DMS53 treated with DMSO at 0.1 percent for 48 hours (cell line): Measurements from ENCODE around the gene BAIAP2.

ENCODE experiments used
- DNase-seq: peaks from one replicate; lab custom pipeline; 2025; ENCODE audit not compliant: unreplicated experiment; lab: John Stamatoyannopoulos, UW

BAIAP2 gene

DNA sequence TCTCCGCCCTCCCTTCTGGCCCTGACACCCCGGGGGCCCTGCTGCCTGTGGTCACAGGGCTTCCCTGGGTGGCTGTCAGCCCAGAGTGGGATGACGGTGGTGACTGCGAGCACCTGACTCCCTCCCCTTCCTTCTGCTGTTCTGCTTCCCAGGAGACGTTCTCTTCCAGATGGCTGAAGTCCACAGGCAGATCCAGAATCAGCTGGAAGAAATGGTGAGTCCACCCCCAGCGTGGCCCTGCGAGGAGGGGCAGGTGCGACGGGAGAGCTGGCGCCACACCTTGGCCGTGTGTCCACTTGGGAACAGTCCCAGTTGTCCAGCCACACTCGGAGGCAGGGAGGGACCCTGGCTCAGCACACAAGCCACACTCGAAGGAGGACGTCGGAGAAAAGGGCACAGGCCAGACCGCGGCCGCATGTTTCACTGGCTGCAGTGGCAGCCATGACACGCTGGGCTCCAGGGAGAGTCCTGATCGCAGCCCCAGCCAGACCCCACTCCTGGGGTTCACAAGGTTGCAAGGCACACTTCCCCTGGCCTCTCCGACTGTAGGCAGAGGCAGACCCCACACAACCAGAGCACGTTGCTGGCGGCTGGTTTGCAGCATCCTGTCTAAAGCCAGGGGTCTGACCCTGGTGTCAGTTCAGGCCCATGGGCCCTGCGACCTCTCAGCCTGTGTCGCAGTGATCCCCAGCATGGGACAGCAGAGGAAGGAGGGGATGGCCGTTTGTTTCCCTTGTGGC, 49.9 kb downstream of the BAIAP2 start:
- DNase-seq = no peak

DNA sequence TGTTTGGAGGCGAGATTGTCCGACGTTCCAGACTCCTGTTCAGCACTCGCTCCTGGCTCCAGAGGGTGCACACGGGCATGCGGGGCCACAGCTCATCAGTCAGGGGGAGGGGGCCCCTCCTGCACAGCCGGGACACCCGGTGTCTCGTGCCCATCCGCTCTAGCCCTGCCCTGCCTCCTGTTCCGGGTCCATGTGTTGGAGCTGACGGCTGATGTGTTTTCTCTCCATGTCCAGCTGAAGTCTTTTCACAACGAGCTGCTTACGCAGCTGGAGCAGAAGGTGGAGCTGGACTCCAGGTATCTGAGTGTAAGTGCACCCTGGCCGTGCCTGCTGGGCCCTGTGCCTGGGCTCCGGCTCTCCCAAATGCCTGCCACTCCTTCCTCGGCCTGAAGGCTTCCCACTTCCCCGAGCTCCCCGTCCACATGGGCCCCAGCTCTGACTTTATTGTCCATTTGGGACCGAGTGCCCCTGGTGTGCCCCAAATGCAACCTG, 50.5 kb downstream of the BAIAP2 start:
- DNase-seq = no peak

DNA sequence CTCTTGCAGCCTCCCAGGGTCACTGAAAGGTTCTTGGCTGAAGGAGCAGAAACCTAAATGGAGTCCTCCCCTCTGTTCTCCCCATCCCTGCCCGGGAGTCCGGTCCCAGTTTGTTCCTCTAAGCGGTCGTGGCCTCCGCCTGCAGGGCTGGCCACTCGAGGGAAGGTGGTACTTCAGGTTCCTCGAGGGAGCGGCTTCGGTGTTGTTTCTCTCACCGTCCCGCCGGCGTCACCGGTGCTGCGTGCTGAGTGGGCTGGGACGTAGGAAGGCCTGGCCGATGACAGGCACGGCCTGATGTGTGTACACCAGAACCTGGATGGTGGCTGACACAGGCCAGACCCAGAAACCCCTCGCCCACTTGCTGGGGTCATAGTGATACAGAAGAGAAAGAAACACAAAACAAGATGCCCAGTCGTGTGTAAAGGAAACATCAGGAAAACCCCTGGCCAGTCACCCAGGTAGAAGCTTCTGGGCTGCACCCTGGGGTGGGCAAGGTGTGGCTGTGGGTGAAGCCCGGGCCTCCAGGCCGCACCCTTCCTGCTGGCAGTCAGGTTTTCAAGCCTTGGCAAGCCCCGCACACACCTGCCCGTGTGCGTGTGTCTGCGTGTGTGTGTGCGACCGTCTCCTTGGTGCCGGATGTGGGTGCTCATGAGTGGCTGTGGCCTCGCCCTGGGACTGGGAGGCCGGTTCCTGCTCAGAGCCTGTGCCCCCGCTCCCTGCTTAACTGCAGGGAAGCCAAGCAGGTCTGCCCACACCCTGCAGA, 52.0 kb downstream of the BAIAP2 start:
- DNase-seq = no peak

DNA sequence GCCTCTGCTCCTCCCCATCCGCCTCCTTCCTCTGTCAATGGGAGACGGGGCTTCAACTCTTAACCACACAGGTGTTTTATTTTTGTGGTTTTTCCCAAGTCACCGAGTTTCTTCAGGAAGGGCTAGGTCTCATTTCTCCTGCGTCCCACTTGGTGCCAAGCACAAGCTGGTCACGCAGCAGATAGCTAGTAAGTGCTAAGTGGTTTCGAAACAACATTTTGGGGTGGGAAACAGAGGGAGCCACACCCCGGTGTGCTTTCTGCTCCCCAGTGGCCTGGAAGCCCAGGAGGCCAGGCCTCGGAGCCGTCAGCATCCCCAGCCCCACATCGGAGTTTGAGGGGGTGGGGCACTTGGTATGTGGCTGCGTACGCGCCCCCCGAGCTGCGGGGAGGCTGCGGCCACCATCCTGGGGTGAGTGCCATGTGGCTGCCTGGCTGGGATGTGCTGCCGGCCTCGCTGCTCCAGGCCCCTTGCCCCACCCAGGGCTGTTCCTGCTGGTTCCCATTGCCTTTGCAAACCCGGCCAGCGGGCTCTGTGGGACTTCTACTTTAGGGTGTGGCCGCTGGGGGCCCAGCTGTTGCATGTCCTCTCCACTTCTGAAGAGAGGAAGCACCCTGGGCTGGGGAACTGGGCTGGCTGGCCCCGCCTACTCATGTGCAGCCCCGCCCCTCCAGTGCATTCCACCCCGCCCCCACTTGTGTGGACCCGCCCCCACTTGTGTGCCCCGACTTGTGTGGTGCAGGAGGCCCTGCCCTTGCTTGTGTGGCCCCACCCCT, 55.6 kb downstream of the BAIAP2 start:
- no peak for DNase-seq

DNA sequence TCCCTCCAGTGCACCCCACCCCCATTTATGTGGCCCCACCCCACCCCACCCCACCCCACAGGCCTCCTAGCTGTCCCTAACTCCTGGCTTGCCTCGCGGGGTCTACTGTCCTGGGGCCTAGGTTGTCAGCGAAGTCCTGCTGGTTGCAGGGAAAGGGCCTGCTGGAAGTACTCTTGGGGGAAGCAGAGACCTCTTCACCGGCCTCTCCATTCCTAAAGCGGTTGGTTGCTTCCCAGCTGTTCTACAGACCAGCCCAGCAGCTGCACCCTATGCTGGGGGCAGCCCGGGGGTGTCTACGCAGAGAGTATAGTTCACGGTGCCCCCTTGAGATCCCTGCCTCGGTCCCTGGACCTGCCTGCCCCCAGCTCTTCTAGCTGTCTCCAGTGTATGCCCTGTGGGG, 56.2 kb downstream of the BAIAP2 start:
- DNase-seq = no peak

DNA sequence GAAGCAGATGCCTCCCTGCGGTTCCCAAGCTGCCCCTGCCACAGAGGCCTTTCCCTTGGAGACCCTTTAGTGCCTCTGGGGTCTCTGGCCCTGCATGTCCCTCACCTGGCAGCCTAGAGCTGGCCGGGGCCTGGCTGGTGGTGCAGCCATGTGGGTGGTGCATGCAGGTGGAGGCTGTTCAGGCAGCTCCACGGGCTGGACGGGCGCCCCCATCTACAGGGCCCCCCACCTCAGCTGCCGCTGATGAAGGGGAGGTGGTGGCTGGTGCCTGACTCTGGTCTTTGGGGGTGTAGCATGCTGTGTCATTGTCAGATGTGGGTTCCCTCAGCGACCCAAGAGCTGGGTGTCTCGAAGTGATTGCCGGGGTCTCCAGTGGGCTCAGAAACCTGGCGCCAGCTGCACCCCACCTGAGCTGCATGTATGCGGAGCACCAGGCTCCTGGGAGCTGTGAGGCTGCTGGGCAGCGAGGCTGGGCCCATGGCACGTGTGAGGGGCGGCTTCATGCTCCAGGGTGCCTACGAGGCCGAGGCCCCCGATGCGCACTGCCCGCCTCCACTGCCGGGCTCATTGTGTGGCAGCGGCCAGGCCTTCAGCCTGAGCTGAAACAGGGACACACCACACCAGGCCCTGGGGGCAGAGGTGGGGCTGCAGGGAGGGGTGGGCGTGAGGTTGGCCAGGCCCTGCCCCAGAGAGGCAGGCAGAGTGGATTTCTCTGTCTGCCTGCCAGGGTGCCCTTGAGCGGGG, 57.0 kb downstream of the BAIAP2 start:
- no peak for DNase-seq

DNA sequence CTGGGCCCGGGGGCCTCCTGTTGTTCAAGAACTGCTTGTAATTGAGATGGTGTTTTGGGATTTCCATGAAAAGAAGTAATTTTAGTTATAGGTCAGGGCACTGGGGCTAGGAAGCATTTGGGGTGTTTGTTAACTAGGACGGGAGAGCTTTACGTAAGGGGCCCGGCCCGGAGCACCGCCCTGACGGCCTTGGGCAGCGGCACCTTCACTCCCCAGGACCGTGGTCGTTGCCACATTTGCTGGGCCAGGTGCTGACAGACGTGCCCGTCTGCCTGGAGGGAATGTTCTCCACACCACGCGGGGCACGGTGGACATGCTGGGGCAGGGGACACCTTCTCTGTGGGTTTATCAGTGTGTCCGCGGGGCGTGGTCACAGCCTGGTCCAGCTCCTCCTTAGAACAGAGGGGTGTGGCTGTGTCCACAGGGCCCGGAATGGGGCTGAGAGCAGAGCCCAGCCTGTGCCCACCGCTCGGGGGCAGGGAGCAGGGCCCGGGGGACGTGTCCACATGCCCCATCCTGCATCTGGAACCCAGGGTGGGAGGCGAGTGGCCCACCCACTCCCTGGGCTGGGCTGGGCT, 57.7 kb downstream of the BAIAP2 start:
- no peak for DNase-seq

DNA sequence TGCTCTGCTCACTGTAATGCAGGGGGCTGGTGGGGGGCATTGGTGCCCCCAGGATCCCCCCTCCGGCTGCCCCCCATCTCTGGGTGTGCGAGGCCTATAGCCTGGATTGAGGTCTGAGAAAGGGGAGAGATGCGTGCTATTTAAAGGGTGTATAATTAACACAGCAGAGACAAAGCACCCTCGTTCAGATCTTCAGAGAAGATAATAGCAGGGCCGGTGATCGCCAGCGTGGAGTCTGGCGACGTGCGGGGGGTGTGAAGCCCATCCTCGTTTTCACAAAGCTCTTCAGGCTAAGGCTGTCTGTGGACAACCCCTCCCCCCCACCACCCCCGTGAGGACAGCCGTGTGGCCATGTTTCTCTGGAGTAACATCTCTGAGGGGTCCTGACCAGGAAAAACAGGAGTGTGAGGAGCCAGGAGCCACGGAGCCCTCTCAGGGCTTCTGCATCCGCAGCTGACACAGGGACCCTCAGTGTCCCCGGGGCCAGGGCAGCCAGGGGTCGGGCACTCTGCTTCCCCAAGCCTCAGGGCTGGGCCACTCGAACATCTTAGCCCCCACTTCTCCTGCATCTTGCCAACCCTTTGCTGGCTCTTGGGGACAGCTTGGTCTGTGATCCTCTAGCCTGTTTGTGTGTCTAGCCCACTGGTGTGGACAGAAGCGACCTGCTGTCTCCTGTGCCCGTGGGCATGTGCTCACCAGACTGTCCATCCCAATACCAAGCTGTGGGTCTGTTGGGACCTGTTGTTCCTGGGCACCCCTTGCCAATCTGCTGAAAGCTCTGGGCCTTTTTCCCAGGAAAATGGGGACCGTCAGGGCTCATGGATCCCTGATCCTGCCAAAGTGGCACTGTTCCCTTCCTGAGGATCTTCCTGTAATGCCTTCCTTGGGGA, 58.9 kb downstream of the BAIAP2 start:
- no peak for DNase-seq

DNA sequence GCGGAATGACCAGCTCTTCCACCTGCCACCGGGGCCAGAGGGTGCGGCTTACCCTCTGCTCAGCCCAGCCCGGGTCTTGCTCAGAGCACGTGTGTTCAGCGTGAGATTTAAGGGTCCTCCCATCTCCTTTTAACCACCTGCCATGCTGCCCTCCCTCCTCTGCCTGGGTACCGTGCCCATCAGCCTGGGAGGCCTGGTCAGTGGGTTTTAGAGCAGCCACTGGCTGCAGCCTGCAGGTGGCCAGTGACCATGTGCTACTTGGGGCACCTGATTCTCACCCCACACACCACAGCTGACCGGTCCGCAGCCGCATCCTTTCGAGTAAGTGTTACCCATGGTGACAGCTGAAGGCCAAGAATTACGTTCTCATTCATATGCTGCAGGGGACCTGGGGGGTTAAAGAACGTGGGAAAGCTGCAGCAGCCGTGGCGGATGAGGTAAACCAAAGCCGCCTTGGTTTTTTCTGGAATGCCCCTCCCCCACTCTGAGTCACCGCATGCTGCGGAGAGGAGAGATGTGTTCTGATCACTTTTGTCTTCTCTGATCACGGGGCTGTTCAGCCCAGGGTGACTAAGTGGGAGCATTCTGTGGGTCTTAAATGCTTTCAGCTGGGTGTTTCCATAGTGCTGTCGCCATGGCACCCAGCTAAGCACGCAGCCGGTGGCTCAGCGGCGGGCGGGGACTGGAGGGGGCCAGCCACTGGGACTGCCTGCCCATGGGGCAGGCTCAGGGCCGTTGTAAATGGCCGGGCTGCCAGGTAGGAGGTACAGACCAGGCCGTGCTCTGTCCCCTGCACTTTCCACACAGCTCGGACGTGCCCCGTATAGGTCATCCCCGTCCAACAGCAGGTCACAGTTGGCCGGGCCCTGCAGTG, 59.8 kb downstream of the BAIAP2 start:
- peak; percentile 63 for DNase-seq

DNA sequence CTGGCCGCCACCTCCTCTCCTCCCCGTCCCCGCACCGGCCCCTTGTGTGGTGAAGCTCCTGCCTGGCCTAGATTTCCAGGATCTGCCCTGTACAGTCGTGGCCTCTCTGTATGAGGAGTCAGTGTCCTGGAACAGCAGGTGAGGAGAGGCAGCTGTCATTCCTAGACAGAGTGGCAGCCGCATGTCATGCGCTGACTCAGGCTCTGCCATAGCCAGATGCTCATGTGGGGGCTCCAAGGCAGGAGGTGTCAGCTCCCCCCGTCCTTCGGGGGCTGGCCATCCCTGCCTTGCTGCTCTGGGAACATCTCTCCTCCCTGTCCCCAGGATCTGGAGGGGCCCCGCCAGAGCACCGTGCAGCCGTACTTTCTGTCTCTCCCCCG, 60.4 kb downstream of the BAIAP2 start:
- DNase-seq = peak; percentile 54

DNA sequence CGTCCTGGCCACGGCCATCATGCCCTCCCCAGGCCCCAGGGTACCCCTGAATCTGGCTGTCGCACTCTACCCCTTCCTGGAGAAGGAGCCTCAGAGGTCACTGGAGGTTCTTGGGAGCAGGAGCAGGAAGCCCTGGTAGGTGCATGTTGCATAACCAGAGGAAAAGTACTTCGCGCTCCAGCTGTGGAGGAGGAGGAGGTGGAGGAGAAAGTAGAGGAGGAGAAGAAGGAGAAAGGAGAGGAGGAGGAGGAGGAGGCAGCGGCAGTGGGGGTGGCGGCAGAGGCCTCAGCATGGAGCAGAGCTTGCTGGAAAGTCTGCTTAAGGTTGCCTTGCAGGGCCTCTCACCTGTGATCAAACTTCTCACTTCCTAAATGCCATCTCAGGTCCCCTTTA, 61.8 kb downstream of the BAIAP2 start:
- no peak for DNase-seq

DNA sequence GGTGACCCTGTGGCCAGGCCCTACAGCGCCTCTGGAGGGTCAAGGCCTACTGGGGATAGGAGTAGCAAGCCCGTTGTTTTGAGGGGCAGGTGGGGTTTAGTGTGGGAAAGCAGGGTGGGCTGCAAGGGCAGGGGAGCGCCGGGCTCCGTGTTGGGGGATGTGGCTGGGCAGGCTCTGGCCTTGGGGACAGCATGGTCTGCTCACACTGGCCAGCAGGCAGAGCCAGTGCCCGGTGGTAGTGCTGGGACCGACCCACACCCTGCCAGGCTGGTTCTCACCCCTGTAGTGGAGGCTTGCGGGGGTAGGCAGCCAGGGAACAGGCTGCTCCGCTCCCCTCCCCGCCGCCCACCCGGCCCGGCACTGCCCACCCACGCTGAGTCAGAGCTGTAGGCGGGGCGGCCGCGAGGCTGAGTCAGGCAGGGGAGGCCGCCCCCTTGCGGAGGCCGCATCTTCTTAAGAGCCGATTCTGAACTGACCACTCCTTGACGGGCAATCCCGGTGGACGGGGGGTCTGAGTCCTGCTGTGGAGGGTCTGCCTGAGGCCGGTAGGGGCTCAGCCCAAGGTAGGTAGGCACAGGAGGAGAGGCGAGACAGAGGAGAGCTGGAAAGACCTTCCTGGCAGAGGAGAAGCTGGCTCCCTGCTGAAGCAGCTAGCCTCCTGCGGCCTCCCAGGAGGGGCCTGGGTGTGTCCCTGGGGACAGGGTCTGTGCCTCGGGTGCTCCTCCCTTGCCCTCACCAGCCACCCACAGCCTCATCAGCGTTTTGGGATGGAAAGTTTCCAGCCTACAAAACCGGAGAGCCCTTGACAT, 62.4 kb downstream of the BAIAP2 start:
- no peak for DNase-seq

DNA sequence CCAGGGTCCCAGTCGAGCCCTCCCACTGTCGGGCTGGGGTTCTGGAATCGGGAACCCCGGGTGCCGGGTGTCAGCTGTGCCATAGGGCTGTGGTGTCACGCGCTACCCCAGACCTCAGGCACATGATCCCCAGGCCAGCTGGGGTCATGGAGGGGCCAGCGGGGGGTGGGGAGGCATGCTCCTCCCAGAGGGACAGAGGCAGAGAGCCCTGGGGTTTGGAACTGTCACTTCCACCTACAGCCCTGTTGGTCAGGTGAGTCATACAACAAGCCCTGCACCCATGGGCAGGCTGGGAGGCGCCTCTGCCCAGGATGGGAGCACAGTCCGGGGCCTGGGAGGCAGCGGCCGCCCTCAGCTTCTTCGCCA, 63.0 kb downstream of the BAIAP2 start:
- DNase-seq = no peak

DNA sequence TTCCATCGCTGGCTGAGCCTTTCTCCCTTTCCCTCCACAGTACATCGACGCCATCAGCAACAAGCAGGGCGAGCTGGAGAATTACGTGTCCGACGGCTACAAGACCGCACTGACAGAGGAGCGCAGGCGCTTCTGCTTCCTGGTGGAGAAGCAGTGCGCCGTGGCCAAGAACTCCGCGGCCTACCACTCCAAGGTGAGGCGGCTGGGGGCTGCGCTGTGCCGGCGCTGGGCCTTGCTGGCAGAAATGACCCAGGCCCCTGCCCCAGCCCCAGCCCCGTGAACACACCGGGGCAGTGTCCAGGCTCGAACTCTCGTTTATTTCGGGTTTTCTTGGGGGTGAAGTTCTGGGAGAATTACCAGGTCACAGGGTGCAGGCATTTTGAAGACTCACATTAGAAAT, 64.9 kb downstream of the BAIAP2 start:
- DNase-seq = no peak

DNA sequence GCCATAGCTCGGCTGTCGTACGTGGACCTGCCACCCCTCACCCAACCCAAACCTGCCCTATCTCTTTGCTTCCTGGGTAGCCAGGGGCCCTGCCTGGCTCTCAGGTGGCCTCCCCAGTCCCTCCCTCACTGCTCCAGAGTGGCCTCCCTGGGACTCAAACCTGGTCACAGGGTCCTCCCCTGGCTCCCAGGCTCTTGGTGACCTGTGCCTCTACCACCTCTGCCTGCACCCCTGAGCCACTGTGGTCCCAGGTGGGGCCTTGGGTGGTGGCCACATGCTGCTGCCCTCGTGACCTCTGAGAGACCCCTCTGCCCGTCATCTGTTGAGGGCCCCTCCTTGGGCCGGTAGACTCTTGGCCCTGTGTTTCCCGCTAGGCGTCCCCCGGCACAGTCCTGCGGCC, 65.7 kb downstream of the BAIAP2 start:
- no peak for DNase-seq

DNA sequence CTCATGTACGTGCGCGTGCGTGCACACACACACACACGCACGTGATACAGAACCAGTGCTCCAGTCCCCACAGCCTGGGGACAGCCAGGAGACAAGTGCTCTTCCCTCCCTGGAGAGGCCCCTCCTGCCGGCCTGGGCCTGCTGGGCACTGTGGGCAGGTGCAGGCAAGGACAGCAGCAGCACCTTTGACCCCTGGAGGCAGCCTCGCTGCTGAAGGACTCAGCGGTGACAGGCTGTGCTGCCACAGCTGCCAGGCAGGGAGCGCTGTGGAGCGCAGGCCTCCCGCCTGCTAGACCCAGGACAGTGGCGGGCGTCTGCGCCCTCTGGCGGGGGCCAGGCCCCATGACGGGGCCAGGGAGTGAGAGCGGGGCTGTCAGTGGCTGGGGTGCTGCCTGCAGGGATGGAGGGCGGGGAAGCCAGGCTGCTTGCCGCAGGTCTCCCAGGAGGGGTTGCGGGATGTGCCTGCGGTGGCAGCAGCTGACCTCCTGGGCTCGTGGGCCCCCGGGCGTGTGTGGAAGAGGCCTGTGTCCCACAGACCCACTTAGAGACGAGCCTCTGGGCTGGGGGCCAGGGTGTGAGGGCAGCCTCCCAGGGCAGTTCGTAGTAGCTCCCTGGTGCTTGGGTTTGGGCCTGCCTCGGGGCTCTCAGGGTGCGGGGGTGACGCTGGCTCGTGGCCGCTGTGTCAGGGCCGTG, 66.8 kb downstream of the BAIAP2 start:
- DNase-seq = peak; percentile 61

DNA sequence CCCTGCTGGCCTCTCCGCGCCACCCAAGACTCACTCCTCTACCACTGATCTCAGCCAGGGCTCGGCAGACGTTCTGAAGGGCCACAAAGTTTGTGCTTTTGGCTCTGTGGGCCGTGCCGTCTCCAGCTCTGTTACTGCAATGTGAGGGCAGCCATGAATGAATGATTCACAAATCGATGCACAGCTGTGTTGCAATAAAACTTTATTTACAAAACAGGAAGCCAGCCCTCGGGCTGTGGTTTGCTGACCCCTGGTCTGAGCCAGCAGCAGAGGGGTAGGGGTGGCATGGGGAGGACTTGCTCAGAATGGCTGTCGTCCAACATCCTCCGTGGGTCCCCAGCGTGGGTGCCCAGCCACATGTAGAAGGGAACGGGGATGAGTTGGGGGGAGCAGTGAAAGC, 67.4 kb downstream of the BAIAP2 start:
- DNase-seq = no peak
